Lung (tissue), 16 donors: Measurements from ENCODE around the gene SESTD1. TPM values are rescaled to one million over a fixed set of nuclear protein-coding genes. Genes with fewer than 3 reads are reported as not detected.
A peak's percentile ranks its signal among the peaks of the same experiment; 100 is the strongest.

Source experiments
- ATAC-seq: fragments of 200-7000 bp; cut with Tn5 transposase; one replicate; pipeline ENCODE4 v1.9.1; 2020; ENCODE audit warnings: moderate number of reproducible peaks; ENCODE audit not compliant: insufficient read depth, low FRiP score
- DNase-seq, 3 donors: peaks; one replicate each; pipeline ENCODE4 v3.0.0-alpha.2; 2013 to 2017
- H3K27ac ChIP-seq, 2 donors: one replicate each; pipeline ENCODE4 v1.5.1; 2013; ENCODE audit warnings: mild to moderate bottlenecking in 2 of 2, moderate library complexity in 2 of 2, control low read depth in 1 of 2, inconsistent platforms in 1 of 2, low read depth in 1 of 2, low read length in 1 of 2
- H3K27me3 ChIP-seq, 3 donors: one replicate each; pipeline ENCODE4 v1.5.1; 2013; ENCODE audit warnings: low read length in 2 of 3; ENCODE audit not compliant: control insufficient read depth in 3 of 3, insufficient read depth in 3 of 3
- H3K36me3 ChIP-seq, 4 donors: one replicate each; pipeline ENCODE4 v1.5.1; 2013; ENCODE audit warnings: low read length in 4 of 4, mild to moderate bottlenecking in 1 of 4, moderate library complexity in 1 of 4; ENCODE audit not compliant: control insufficient read depth in 4 of 4, insufficient read depth in 4 of 4
- H3K4me1 ChIP-seq, 5 donors: one replicate each; pipeline ENCODE4 v1.5.1; 2013; ENCODE audit warnings: low read length in 5 of 5, mild to moderate bottlenecking in 2 of 5, moderate library complexity in 1 of 5; ENCODE audit not compliant: control insufficient read depth in 5 of 5, insufficient read depth in 5 of 5
- H3K4me3 ChIP-seq: one replicate; pipeline ENCODE4 v1.5.1; 2013; ENCODE audit warnings: mild to moderate bottlenecking, control low read depth, moderate library complexity
- H3K9ac ChIP-seq, 2 donors: one replicate each; pipeline ENCODE4 v1.5.1; 2013; ENCODE audit warnings: low read length in 2 of 2, control low read depth in 1 of 2; ENCODE audit not compliant: insufficient read depth in 1 of 2
- H3K9me3 ChIP-seq, 4 donors: one replicate each; pipeline ENCODE4 v1.5.1; 2013; ENCODE audit warnings: low read length in 3 of 4, mild to moderate bottlenecking in 1 of 4, moderate library complexity in 1 of 4; ENCODE audit not compliant: control insufficient read depth in 4 of 4, insufficient read depth in 3 of 4
- CTCF ChIP-seq: IDR thresholded peaks from 2 replicates; pipeline ENCODE4 v1.5.1; 2012; ENCODE audit warnings: mild to moderate bottlenecking; ENCODE audit errors: control extremely low read depth, extremely low read depth
- WGBS, 2 donors: extraction: QIAGEN DNeasy Blood & Tissue Kit; methylation state at CpG; one replicate each; pipeline ENCODE4 v1.1.7; 2013; 5-methylcytosine and 5-hydroxymethylcytosine counted together
- long read RNA-seq, 5 donors: transcript quantifications; one replicate each; lab custom pipeline, GENCODE V29; 2026
- polyA plus RNA-seq, 2 donors: library from polyadenylated mRNA; stranded (reverse); fragments of 200-250 nt; gene quantifications; one replicate each; pipeline ENCODE4 v1.2.1, GENCODE V29; 2013
- total RNA-seq, 2 donors: library from RNA; depleted of rRNA in 1 of 2; stranded (reverse); fragments of >200 nt in 1 of 2; gene quantifications; one replicate each; pipeline ENCODE4 v1.2.1, GENCODE V29; 2014 to 2021
- donor health status: control.
- donor health status: control.
- donor health status: Bipolar disorder and iron deficiency.
- donor health status: healthy.
- donor health status: DM: yes; HTN: yes; CAD: no.

The SESTD1 gene
- total RNA-seq: 10 to 100 TPM; 73.2 to 96.4 TPM
- polyA plus RNA-seq: 10 to 100 TPM; 11.2 to 25.3 TPM
- long read RNA-seq, donor 1, full-length matches to known transcripts: 6 of 6 reads
- long read RNA-seq, donor 1, partial matches to known transcripts: 0 of 6 reads
- long read RNA-seq, donor 1, other reads (novel, unspliced or antisense): 0 of 6 reads
- long read RNA-seq, donor 2: 0 reads
- long read RNA-seq, donor 3, full-length matches to known transcripts: 2 of 2 reads
- long read RNA-seq, donor 3, partial matches to known transcripts: 0 of 2 reads
- long read RNA-seq, donor 3, other reads (novel, unspliced or antisense): 0 of 2 reads
- long read RNA-seq, donor 4: 0 reads
- long read RNA-seq, donor 5, full-length matches to known transcripts: 3 of 3 reads
- long read RNA-seq, donor 5, partial matches to known transcripts: 0 of 3 reads
- long read RNA-seq, donor 5, other reads (novel, unspliced or antisense): 0 of 3 reads

DNA sequence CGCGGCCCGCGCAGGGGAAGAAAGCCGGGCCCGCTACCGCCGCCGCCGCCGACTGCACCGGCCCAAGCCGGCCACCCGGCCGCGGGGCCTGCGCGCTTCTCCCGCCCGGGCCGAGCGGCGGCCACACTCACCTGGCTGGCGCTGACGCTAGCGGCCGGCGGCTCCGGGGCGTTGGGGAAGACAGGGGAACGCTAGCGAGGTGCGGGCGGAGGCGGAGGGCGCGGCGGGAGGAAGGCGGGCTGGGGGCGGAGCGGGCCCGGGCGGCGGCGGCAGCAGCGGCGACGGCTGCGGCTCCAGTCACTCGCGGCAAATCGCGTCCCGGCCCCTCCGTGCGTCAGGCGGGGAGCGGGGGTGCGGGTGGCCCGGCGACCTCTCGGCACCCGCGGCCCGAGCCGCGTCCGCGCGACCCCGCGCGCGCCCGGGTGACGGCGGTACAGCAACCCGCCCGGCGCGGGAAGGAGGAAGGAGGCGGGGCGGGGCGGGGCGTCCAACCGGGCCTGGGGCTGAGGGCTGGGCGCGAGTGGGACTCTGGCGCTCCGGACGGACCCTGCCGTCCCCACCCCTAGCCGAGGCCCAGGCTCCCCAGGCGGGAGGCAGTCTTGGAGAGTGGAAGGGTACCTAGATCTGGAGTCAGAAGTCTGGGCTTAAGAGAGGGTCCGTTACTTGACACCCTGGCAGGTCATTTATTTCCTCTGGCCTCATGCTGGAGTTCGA lies at the start of gene SESTD1:
Gene SESTD1 (minus strand): TSS at position 465 of the 714 bp plus-strand sequence. CDS start 72,991 bp downstream, outside the sequence.
- H3K36me3 ChIP-seq: no peaks in the 10 kb centered on the region
- no peaks in the 10 kb centered on the region for H3K27me3 ChIP-seq
- H3K4me1 ChIP-seq: peaks cover 0 to 15% (median 4%) of the 10 kb centered on the region in 5 donors
- TF ChIP-seq CTCF: no peak
- ATAC-seq (peak; percentile 75), DNase-seq (peak; percentile 76 to 83 (median 80))
- peaks cover 0 to 3% (median 1%) of the 10 kb centered on the region in 4 donors for H3K9me3 ChIP-seq
- H3K9ac ChIP-seq: peak within 1 kb of the TSS; percentile 78 to 80
- WGBS, 2 donors: 0% methylated on average over 70 to 96 of the region's 96 CpGs
- peak within 1 kb of the TSS; percentile 87 to 94 for H3K27ac ChIP-seq
- peak within 1 kb of the TSS; percentile 89 for H3K4me3 ChIP-seq

GRCh38 chr2:179313057-179313456 lies 48.4 kb upstream of the SESTD1 start:
- Histone ChIP-seq H3K9me3 (peaks cover 0 to 2% (median 0%) of the 10 kb centered on the region in 4 donors), H3K36me3 (no peaks in the 10 kb centered on the region), H3K4me3 (no peak overlapping the region), H3K4me1 (peaks cover 0 to 14% (median 0%) of the 10 kb centered on the region in 5 donors), H3K27me3 (no peaks in the 10 kb centered on the region), H3K9ac (no peak overlapping the region), H3K27ac (no peak overlapping the region)
- no peak for TF ChIP-seq CTCF
- DNase-seq: no peak
- ATAC-seq: no peak

GRCh38 chr2:179311101-179311500 lies 46.5 kb upstream of the SESTD1 start:
- whole genome bisulfite sequencing, 2 donors: 64 to 77% methylated on average over 1 of the region's 1 CpG
- Histone ChIP-seq H3K4me1 (peaks cover 0 to 14% (median 0%) of the 10 kb centered on the region in 5 donors), H3K27ac (no peak overlapping the region), H3K4me3 (no peak overlapping the region), H3K9me3 (peaks cover 0 to 2% (median 0%) of the 10 kb centered on the region in 4 donors), H3K27me3 (peaks cover 0 to 5% (median 0%) of the 10 kb centered on the region in 3 donors), H3K36me3 (no peaks in the 10 kb centered on the region), H3K9ac (no peak overlapping the region)
- DNase-seq: peak; percentile 66 to 90 (median 78)
- no peak for TF ChIP-seq CTCF
- ATAC-seq: no peak
